Myocyte (in vitro differentiated cells): ENCODE measurements around the gene TMEM255B. TPM values are rescaled to one million over a fixed set of nuclear protein-coding genes. Genes with fewer than 3 reads are reported as not detected.

ENCODE experiments used
- DNase-seq: peaks from one replicate; pipeline ENCODE4 v3.0.0-alpha.2; 2012; ENCODE audit warnings: low read depth
- total RNA-seq: library from RNA; depleted of rRNA; stranded (reverse); fragments of >200 nt; gene quantifications from 2 replicates; pipeline ENCODE4 v1.2.3, GENCODE V29; 2014

Gene TMEM255B
- total RNA-seq, 1 donor from 2014 or later = 0.21 TPM

DNA sequence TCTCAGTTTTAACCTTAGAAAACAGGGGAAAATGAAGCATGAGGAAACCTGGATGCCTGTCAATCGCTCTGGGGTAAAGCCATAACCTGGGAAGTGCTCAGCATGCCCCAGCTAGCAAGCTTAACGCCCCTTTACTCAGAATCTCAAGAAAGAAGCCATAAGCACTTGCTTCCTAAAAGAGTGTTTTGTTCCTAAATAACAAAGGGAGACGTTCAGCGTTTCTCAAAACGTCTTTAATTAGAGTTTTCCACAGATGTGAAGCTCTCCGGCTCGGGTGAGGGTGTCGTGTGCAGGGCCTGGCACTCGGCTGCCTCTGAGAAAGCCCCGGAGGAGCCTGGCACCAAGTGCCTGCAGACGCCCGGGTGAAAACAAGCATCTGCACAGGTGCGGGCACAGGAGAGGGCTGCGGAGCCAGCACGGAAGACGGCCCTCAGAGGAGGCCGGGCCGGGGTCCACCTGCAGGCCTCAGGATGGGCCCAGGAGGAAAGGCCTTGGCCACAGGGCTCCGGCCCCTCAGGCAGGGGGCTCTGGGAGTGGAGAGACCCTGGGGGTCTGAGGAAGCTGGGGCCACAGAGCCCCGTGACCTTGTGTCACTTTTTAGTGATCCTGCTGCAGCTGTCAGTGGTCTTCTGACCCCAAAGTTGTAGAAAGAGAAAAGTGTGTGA, 98.6 kb downstream of the TMEM255B start:
- no peak for DNase-seq

DNA sequence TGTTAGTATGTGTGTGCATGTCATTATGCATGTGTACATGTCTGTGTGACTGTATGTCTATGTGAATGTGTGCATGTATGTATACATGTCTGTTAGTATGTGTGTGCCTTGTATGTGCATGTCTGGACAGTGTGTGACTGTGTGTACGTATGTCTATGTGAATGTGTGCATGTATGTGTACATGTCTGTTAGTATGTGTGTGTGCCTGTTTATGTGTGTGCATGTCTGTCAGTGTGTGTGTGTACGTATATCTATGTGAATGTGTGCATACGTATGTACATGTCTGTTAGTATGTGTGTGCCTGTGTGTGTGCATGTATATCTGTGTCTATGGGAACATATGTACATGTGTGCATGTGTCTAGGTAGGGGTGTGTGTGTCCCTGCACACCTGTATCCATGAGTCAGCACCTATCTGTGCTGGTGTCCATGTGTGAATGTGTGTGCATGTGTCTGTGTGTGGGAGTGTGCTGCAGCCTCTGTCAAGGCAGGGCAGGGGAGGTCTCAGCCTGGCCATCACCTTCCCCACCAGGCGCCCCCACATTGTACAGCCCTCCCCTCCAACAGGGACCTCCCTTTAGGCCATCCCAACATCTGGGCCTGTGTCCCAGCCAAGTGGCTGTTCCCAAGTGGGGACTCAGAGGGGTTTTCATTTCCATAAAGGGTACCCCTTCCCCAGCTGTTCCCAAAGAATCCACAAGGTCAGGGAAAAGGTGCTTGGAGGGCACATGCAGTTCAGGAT, 100.5 kb downstream of the TMEM255B start:
- DNase-seq = no peak

DNA sequence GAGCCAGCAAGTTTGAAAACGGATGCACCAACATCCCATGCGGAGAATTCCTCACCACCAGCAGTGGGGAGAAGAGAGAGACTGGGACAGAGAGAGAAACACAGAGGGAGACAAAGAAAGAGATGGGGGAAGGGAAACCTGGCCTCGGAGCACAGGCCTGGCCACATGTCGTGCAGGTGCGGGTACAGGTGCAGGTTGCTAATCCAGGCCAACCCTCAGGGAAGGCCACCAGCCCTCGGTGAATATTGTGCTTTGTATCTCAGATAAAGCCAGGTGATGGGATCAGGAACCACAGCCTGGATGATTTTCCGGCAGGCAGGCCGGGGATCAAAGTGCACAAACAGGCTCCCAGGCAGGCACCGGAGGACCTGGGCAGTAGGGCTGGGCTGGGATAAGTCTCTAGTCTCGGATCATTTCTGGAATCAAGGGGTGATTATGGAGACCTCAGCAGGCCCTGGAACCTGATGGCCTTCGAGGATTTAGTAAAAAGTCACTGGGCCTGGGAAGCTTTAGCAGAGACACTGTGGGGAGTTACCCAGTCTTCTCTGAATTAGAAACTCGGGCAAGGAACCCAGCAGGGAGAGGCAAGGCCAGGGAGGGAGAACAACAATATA, 101.1 kb downstream of the TMEM255B start:
- no peak for DNase-seq

DNA sequence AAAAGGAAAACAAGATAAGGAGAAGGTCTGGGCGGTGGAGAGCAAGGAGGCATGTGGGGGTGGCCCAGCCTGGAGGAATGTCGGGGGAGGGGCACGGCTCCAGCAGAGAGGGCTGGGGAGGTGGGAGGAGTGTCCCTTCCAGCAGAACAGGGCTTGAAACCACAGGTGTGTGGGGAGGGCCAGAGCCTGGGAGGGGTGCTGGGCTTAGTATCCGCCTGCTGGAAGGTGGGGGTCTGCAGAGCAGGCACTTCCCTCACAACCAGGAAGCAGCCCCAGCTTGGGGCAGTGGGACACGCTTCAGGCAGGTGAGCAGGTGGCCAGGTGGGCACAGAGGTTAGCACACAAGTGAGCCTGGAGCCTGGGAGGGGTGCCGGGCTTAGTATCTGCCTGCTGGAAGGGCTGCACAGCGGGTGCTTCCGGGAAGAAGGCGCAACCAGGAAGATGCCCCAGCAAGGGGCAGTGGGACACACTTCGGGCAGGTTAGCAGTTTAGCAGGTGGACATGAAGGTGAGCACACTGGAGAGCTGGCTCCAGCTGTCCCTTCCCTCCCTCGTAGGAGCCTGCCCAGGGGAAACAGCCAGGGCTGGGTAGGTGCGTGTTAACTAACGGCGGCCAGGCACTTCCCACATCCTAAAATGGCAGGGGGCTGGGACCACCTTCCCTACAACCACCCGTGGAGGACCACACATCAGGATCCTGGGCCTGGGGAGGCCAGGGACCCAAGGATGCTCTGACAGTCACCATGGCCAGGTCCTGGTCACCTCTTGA, 101.8 kb downstream of the TMEM255B start:
- DNase-seq = no peak

DNA sequence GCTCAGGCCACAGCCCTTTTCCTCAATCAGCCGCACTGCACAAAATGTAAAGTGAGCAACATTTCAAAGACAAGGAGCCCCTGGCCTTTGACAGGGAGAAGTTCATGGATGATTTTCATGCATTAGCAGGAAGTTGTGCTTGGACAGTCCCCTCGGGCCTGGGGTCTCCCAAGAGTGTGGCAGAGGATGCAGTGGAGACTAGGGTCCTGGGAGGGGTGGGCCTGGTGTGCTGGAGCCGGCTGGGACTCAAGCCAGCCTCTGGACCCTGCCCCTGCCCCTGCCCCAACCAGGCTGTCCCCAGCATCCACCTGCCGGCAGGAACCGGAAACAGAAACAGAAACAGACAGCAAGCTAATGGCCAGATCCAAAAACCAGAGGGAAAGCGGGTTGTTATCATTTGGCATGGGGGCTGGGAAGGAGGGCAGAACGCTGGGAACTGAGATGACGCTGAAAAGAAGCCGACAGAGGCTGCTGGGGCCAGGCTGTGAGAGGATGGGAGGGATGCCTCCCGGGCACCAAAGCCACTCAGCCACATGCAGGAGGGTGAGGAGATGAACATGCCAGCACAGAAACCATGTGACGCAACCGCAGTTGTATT, 102.5 kb downstream of the TMEM255B start:
- DNase-seq = no peak

DNA sequence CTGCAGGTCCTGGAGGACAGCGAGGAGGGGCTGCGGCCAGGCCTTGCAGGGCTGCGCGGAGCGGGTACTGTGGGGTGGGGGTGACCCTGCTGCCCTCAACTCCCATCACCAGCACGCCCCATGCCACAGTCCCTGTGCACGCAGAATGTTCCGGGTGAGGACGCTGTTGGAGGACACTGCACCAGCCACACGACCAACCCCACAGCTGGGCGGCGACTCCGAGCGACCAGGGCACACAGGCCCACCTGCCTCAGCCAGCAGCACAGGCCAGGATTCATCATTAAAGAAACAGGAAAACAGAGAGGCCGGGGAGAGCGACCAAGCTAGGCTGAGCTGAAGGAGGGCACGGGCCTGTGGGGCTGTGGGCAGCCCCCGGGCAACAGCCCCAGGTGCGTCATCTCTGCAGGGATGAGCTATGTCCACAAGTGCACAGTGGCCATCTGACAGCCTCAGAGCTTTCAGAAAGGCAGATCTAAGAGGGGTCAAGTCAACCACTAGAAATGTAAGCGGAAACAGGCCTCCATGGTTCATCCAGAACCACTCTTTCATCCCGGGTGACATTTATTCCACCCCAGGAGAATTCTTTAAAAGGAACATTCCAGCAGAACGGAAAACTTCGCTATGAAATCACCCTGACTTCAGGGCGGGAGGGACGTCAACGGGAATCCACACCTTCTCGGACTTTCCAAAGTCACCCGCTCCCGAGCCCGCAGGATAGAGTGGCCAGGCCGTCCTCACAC, 103.3 kb downstream of the TMEM255B start:
- DNase-seq = peak; percentile 40

DNA sequence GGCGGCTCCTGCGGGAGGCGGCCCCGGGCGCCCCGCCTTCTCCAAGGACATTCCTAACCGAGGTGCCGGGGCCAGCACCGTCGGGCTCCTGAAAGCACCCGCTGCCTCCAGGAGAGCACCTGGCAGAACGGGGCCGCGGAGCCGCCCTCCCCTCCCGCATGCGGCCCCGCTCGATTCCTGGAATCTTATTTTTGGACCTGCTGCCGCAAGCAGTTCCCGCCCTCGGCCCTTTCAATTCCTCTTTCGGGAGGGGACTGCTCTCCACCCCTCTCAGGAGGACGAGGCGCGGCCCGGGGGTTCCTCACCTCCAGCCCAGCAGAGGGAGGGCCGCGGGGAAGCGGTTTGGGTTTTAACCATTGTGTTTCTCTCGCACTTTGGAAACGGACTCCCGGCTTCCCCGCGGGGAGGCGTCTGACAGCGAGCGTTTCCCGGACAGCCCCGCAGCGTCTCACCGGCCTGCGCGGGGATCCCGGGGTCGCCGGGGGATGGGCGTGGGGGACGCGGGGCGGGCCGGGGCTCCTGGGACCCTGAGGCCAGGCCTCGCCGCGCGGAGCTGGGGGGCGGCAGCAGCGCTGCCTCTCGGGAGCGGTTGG, 104.0 kb downstream of the TMEM255B start:
- DNase-seq = peak; percentile 50

DNA sequence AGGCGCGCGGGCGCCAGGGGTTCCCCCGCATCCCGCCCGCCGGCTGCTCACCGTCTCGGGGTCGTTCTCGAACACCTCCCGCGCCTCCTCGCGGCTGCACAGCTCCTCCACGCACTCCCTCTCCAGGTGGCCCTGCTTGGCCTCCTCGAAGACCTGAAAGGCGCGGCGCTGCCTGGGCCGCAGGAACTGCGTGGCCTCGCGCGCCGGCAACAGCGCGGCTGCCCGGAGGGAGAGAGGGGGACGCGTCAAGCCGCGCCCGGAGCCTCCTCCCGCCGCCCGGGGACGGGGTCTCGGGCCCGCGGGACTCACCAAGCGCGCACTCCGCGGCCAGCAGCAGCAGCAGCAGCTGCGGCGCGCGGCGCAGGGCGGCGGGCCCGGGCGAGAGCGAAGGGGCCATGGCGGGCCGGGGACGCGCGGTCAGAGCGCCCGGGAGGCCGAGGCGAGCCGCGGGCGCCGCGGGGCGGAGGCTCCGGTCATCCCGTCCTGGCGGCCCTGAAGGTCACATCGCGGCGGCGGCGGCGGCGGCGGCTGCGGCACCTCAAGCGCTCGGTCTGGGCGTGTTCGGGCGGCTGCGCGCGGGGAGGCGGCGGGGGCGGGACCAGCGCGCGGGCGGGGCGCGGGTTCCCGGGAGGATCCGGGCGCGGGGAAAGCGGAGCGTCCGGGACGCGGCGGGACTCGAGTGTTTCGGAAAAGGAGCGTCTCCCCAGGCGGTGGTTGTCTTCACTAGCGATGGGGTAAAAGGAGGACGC, 104.7 kb downstream of the TMEM255B start, which contains the start of gene GAS6:
Gene GAS6, minus strand, starts transcription at position 553 of the 749 bp plus-strand sequence. Its CDS starts 156 bp downstream, at position 397.
- peak; percentile 63 for DNase-seq

DNA sequence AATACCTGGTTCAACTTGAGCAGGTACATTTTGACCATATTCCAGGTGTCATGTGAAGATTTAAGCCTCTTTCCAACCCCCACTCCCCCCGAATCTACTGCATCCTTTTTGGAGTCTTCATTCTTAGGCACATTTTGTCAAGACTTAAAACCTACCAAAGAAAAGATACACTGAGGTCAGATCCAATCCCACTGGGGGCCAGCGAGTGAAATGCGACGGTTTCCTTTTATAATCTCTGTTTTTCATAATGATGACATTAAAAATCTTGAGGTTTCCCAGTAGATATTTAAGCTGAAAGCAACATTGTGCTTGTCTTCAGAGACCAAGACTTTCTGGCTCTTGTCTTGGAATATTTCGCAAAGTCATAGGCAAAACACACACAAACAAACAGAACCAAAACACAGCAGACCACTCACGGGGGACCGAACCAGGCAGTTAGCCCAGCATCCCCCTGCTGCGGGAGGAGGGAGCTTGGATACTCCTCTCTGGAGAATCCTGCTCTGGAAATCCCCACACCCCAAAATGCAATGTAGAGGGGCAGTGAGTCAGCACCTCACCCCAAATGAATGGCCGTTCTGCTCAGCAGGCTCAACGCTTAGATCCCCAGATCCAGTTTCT, 105.4 kb downstream of the TMEM255B start:
- peak; percentile 53 for DNase-seq

DNA sequence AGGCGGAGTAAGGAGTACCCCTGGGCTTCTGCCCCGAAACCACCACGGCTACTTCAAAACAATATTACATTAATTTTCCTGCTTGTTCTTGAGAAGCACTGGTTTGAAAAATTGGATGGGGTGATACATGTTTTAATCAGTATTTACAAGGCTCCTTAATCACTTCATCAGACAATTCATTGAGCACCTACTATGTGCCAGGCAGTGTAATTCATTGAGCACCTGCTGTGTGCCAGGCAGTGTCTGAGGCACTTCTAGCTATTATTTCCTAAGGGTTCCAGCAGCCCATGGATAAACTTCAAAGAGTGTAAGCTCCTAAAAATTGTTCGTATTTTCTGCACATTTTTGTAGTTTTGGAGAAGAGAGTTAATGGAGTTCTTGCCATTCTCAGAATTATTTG, 106.4 kb downstream of the TMEM255B start:
- no peak for DNase-seq

Other genes with a start within 250 kb of the TMEM255B start
- 42.9 and 48.2 TPM in 2 replicates for gene TFDP1, start 174.5 kb upstream of the TMEM255B start, total RNA-seq
- gene ATP4B, start 101.0 kb upstream of the TMEM255B start, total RNA-seq = not detected in 2 replicates
- gene GRK1, start 92.0 kb upstream of the TMEM255B start, total RNA-seq = not detected in 2 replicates
- gene GAS6, start 104.8 kb downstream of the TMEM255B start, total RNA-seq = 169 and 172 TPM in 2 replicates
- not detected in 2 replicates for gene C13orf46, start 214.8 kb downstream of the TMEM255B start, total RNA-seq